Measurements from ENCODE around the gene PHLPP1. TPM values are rescaled to one million over a fixed set of nuclear protein-coding genes. Genes with fewer than 3 reads are reported as not detected.

The PHLPP1 gene
- polyA plus RNA-seq, 1 experiment, result 5.6 TPM

DNA sequence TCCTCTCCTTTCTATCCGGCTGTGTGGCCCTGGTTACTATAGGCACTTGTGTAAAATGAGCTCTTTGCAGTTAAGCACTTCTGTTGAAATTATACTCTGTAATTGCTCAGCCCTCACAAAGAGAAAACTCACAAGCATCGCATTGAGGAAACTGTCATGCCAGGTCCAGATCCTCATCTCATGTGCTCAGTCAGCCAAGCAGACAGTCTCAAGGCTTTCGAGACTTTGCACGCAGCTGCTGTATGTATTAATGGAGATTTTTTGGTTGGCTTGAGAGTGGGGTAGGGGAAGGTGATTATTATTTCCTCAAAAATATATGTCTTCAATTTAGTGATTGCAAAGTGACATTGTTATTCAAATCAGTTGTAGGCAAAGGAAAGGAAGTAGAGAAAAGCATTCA, 33.0 kb upstream of the PHLPP1 start:
- no peak overlapping the region for H3K27ac ChIP-seq (ENCODE audit: low read depth, low read length)
- H3K27me3 ChIP-seq (ENCODE audit: control insufficient read depth, insufficient read depth, low read length), result no peaks in the 10 kb centered on the region
- peaks cover 5% of the 10 kb centered on the region for H3K9me3 ChIP-seq (ENCODE audit: control insufficient read depth, insufficient read depth, low read length)
- ChIA-PET POLR2A (no interaction called here), CTCF (interaction anchor here (0.5 kb wide), 1 partner anchor 33 kb away, joined by 3 read pairs; the partner anchor contains the start of gene PHLPP1)
- DNase-seq (ENCODE audit: low read depth, low spot score), result no peak
- TF ChIP-seq, protein P1, sequence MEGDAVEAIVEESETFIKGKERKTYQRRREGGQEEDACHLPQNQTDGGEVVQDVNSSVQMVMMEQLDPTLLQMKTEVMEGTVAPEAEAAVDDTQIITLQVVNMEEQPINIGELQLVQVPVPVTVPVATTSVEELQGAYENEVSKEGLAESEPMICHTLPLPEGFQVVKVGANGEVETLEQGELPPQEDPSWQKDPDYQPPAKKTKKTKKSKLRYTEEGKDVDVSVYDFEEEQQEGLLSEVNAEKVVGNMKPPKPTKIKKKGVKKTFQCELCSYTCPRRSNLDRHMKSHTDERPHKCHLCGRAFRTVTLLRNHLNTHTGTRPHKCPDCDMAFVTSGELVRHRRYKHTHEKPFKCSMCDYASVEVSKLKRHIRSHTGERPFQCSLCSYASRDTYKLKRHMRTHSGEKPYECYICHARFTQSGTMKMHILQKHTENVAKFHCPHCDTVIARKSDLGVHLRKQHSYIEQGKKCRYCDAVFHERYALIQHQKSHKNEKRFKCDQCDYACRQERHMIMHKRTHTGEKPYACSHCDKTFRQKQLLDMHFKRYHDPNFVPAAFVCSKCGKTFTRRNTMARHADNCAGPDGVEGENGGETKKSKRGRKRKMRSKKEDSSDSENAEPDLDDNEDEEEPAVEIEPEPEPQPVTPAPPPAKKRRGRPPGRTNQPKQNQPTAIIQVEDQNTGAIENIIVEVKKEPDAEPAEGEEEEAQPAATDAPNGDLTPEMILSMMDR (IDR thresholded peaks at IDR 0.05; ENCODE audit: low read depth, low read length), result no peak
- H3K4me3 ChIP-seq (ENCODE audit: low read depth, low read length), result no peak overlapping the region

DNA sequence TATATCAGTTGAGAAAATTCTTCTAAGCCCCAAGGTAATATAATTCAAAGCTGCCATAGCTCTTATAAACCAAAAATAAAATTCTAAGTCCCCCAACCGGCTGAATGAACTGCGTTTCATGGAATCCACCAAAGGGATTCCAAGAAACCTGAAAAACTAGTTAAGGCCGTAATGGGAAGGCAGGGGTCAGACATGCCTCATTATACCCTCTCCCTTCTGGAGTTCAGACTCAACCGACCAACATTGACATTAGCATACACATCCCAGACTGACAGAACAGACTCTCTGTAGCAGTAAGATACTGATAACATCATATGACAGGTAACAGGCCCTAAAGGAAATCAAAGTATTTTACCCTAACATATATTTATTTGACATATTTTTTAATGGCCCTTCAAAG, 31.4 kb upstream of the PHLPP1 start:
- DNase-seq (ENCODE audit: low read depth, low spot score), result no peak
- ChIA-PET CTCF (no interaction called here), POLR2A (no interaction called here)
- H3K4me3 ChIP-seq (ENCODE audit: low read depth, low read length), result no peak overlapping the region
- TF ChIP-seq, protein P1 (IDR thresholded peaks at IDR 0.05; ENCODE audit: low read depth, low read length), result no peak
- peaks cover 17% of the 10 kb centered on the region for H3K9me3 ChIP-seq (ENCODE audit: control insufficient read depth, insufficient read depth, low read length)
- H3K27me3 ChIP-seq (ENCODE audit: control insufficient read depth, insufficient read depth, low read length), result no peaks in the 10 kb centered on the region
- H3K27ac ChIP-seq (ENCODE audit: low read depth, low read length), result no peak overlapping the region

DNA sequence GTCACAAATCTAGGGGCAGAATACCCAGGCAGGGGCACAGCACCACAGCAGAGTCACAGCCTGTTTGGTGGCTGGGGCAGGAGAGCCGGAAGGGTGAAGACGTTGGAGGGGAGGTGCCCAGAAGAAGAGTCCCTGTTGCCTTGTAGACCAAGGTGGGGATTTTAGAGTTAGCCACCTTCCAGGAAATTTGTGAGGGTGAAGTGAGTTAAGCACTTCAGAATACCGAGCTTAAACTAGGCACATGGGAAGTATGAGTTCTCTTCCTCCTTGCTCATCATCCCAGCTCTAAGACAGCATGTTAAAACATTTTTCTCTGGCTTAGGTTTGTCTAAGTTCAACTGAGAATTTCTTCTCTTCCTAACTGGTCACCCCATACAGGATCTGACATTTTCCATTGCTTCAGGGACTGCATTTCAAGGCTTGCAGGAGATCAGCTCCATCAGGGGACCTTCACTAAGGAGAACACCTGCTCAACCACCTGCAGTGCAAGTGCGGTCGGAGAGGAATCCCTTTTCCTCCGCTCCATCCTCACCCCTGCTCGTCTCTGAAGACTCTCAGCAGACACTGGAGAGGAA, 26.5 kb upstream of the PHLPP1 start:
- POLR2A ChIA-PET, result no interaction called here
- Histone ChIP-seq H3K9me3 (ENCODE audit: control insufficient read depth, insufficient read depth, low read length) (peaks cover 17% of the 10 kb centered on the region), H3K27me3 (ENCODE audit: control insufficient read depth, insufficient read depth, low read length) (peaks cover 4% of the 10 kb centered on the region), H3K27ac (ENCODE audit: low read depth, low read length) (no peak overlapping the region), H3K4me3 (ENCODE audit: low read depth, low read length) (no peak overlapping the region)
- DNase-seq (ENCODE audit: low read depth, low spot score), result no peak
- TF ChIP-seq, protein P1 (IDR thresholded peaks at IDR 0.05; ENCODE audit: low read depth, low read length), result no peak
- CTCF ChIA-PET, result no interaction called here

DNA sequence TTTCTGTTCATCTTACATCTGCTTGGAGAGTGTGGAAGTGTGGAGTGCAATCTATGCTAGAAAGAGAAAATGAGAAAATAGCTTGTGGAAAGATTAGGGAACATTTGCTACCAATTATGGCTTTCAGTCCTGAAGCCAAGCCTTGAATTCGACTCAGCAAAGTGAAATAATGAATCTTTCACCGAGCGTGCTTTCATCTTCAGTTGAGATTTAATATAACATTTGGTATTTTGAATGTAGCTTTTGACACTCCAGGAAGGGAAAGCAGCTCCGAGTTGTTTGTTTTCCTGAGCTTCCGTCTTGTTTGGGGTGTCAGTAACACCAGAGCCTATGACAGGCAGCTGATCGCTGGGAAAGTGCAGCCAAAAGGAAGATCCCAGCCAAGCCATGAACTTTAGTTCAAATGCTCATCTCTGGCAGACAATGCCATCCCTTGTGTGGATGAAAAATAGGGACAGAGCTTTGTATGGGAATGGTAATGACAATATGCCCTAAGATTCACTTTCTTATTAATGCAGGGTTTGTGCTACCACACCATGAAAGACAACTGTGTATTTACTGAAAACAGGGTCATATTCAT, 25.0 kb upstream of the PHLPP1 start:
- peaks cover 4% of the 10 kb centered on the region for H3K27me3 ChIP-seq (ENCODE audit: control insufficient read depth, insufficient read depth, low read length)
- H3K27ac ChIP-seq (ENCODE audit: low read depth, low read length), result no peak overlapping the region
- H3K4me3 ChIP-seq (ENCODE audit: low read depth, low read length), result no peak overlapping the region
- ChIA-PET POLR2A (no interaction called here), CTCF (interaction anchor here (0.8 to 1.5 kb wide), 2 partner anchors 104 to 292 kb away, joined by 5 to 6 read pairs; no protein-coding TSS in a partner anchor)
- no peak for DNase-seq (ENCODE audit: low read depth, low spot score)
- TF ChIP-seq, protein P1 (IDR thresholded peaks at IDR 0.05; ENCODE audit: low read depth, low read length), result no peak
- peaks cover 17% of the 10 kb centered on the region for H3K9me3 ChIP-seq (ENCODE audit: control insufficient read depth, insufficient read depth, low read length)

DNA sequence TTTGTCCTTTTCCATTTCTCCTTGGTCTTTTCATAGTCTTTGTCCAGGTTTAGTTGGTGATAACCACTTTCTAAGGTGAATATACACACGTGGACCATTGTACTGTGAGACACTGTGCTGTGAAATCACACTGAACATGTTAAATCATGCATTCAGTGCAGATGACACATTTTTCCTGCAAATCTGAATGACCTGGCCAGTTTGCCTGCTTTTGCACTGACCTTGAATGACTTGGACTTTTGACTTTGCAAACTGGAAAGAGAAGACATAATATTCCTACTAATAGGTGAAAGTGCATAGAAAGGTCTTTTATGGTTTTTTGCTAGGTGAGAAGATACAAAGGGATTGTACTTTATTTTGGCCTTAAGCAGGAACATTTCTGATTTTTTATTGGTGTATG, 21.7 kb upstream of the PHLPP1 start:
- POLR2A ChIA-PET, result no interaction called here
- Histone ChIP-seq H3K9me3 (ENCODE audit: control insufficient read depth, insufficient read depth, low read length) (peaks cover 2% of the 10 kb centered on the region; the same call in 1 of the 2 replicates), H3K4me3 (ENCODE audit: low read depth, low read length) (no peak overlapping the region), H3K27me3 (ENCODE audit: control insufficient read depth, insufficient read depth, low read length) (peaks cover 4% of the 10 kb centered on the region), H3K27ac (ENCODE audit: low read depth, low read length) (no peak overlapping the region)
- CTCF ChIA-PET, result no interaction called here
- TF ChIP-seq, protein P1 (IDR thresholded peaks at IDR 0.05; ENCODE audit: low read depth, low read length), result no peak
- DNase-seq (ENCODE audit: low read depth, low spot score), result no peak

Data from AG04450 (cell line).